H1 (cell line): ENCODE results near the gene PPP2R3B. TPM values are rescaled to one million over a fixed set of nuclear protein-coding genes. Genes with fewer than 3 reads are reported as not detected.

Source experiments
- CTCF ChIA-PET: fragments of 300-600 bp; sonication (Branson Sonifier 250); formaldehyde crosslinking; loops from one replicate; lab custom pipeline; 2021; ENCODE audit not compliant: partially characterized antibody; lab: Charles Lee
- POLR2A ChIA-PET: fragments of 300-600 bp; sonication (Branson Sonifier 250); formaldehyde crosslinking; loops from one replicate; lab custom pipeline; 2021; ENCODE audit warnings: inconsistent platforms; ENCODE audit not compliant: partially characterized antibody; lab: Charles Lee
- DNase-seq, 2 experiments: peaks; one replicate each; pipeline versions ENCODE4 v3.0.0 to v3.0.0-alpha.2; 2010 to 2022; ENCODE audit warnings: low spot score in 2 of 2, low read depth in 1 of 2, mixed read lengths in 1 of 2
- FAIRE-seq: peaks from 2 replicates; lab custom pipeline; 2011; peaks lifted over from hg19 to GRCh38; lab: Jason Lieb, UNC
- H2AFZ ChIP-seq: 2 replicates; pipeline ENCODE4 v1.8.1; 2012; ENCODE audit warnings: low read length, inconsistent platforms
- H2AK5ac ChIP-seq: 2 replicates; pipeline ENCODE4 v1.6.1; 2013; ENCODE audit warnings: low read depth, low read length
- H2BK120ac ChIP-seq: replicated peaks from 2 replicates; pipeline ENCODE3; 2013; ENCODE audit warnings: low read depth, low read length, inconsistent platforms
- H2BK12ac ChIP-seq: 2 replicates; pipeline ENCODE4 v1.6.1; 2013; ENCODE audit warnings: low read depth, low read length
- H2BK15ac ChIP-seq: 2 replicates; pipeline ENCODE4 v1.6.1; 2013; ENCODE audit warnings: low read length
- H2BK20ac ChIP-seq: 2 replicates; pipeline ENCODE4 v1.6.1; 2013; ENCODE audit warnings: low read length
- H2BK5ac ChIP-seq: 2 replicates; pipeline ENCODE4 v1.6.1; 2013; ENCODE audit warnings: low read depth, low read length
- H3K14ac ChIP-seq: 2 replicates; pipeline ENCODE4 v1.6.1; 2013; ENCODE audit warnings: inconsistent platforms; ENCODE audit not compliant: insufficient read length
- H3K18ac ChIP-seq: 2 replicates; pipeline ENCODE4 v1.6.1; 2013; ENCODE audit warnings: low read length; ENCODE audit errors: extremely low read depth
- H3K23ac ChIP-seq: 2 replicates; pipeline ENCODE4 v1.6.1; 2013; ENCODE audit warnings: inconsistent platforms; ENCODE audit not compliant: insufficient read length
- H3K23me2 ChIP-seq: 2 replicates; pipeline ENCODE4 v1.6.1; 2013; ENCODE audit warnings: low read depth, low read length
- H3K27ac ChIP-seq: 2 replicates; pipeline ENCODE4 v1.6.1; 2011; ENCODE audit warnings: low read depth, low read length, inconsistent platforms
- H3K27me3 ChIP-seq, 4 experiments: replicated peaks in 1 of 4; 1 replicate in 1 of 4; 2 replicates in 3 of 4; pipeline versions ENCODE4 v1.6.1 to v1.8.1; 2011 to 2013; ENCODE audit warnings: low read length in 3 of 4, mild to moderate bottlenecking in 3 of 4, inconsistent platforms in 2 of 4, mixed read lengths in 2 of 4, moderate library complexity in 1 of 4; ENCODE audit not compliant: control insufficient read depth in 3 of 4, insufficient read depth in 3 of 4; ENCODE audit errors: extremely low read depth in 1 of 4
- H3K36me3 ChIP-seq, 4 experiments: 2 replicates each; pipeline versions ENCODE4 v1.6.1 to v1.8.1; 2011 to 2013; ENCODE audit warnings: mild to moderate bottlenecking in 4 of 4, low read length in 3 of 4, moderate library complexity in 2 of 4, control low read depth in 1 of 4, inconsistent platforms in 1 of 4; ENCODE audit not compliant: insufficient read depth in 4 of 4, control insufficient read depth in 2 of 4
- H3K4ac ChIP-seq: replicated peaks from 2 replicates; pipeline ENCODE3; 2013; ENCODE audit warnings: low read length, low read depth, mixed read lengths, inconsistent platforms; ENCODE audit not compliant: insufficient read length
- H3K4me1 ChIP-seq, 4 experiments: replicated peaks in 1 of 4; 1 replicate in 1 of 4; 2 replicates in 3 of 4; pipeline versions ENCODE4 v1.6.1 to v1.8.1; 2011 to 2013; ENCODE audit warnings: low read length in 3 of 4, inconsistent platforms in 2 of 4, mixed read lengths in 1 of 4; ENCODE audit not compliant: insufficient read depth in 4 of 4, control insufficient read depth in 3 of 4
- H3K4me2 ChIP-seq, 2 experiments: 2 replicates each; pipeline versions ENCODE4 v1.6.1 to v1.8.1; 2011 to 2013; ENCODE audit warnings: low read depth in 2 of 2, low read length in 2 of 2, control low read depth in 1 of 2, inconsistent platforms in 1 of 2, mild to moderate bottlenecking in 1 of 2; ENCODE audit not compliant: insufficient read depth in 1 of 2
- H3K4me3 ChIP-seq, 4 experiments: fragments of 200-600, 300-600 bp in 1 of 4; sonication (generic), shearing (Covaris generic), sonication (Bioruptor Twin) in 1 of 4; 2 replicates each; pipeline versions ENCODE4 v1.5.1 to v1.8.1; 2011 to 2016; ENCODE audit warnings: low read length in 4 of 4, low read depth in 3 of 4, control low read depth in 2 of 4, inconsistent platforms in 2 of 4, mild to moderate bottlenecking in 2 of 4, mixed read lengths in 1 of 4, moderate library complexity in 1 of 4; ENCODE audit not compliant: insufficient read depth in 2 of 4; ENCODE audit errors: extremely low read depth in 1 of 4
- H3K56ac ChIP-seq: replicated peaks from 2 replicates; pipeline ENCODE3; 2013; ENCODE audit warnings: low read depth, mild to moderate bottlenecking, mixed read lengths, low read length, inconsistent platforms; ENCODE audit not compliant: insufficient read length
- H3K79me1 ChIP-seq: 2 replicates; pipeline ENCODE4 v1.6.1; 2013; ENCODE audit warnings: low read depth, low read length, control low read depth
- H3K79me2 ChIP-seq, 2 experiments: 2 replicates each; pipeline versions ENCODE4 v1.6.1 to v1.8.1; 2012 to 2013; ENCODE audit warnings: low read length in 2 of 2, mild to moderate bottlenecking in 2 of 2, inconsistent platforms in 1 of 2; ENCODE audit not compliant: insufficient read depth in 2 of 2, control insufficient read depth in 1 of 2
- H3K9ac ChIP-seq, 4 experiments: replicated peaks in 1 of 4; 1 replicate in 1 of 4; 2 replicates in 3 of 4; pipeline versions ENCODE4 v1.6.1 to v1.8.1; 2011 to 2013; ENCODE audit warnings: low read depth in 3 of 4, low read length in 3 of 4, control low read depth in 2 of 4, mild to moderate bottlenecking in 2 of 4, moderate library complexity in 2 of 4, inconsistent platforms in 1 of 4; ENCODE audit errors: extremely low read depth in 1 of 4
- H3K9me3 ChIP-seq, 2 experiments: 2 replicates each; pipeline versions ENCODE4 v1.6.1 to v1.8.1; 2012 to 2013; ENCODE audit warnings: mild to moderate bottlenecking in 2 of 2, moderate library complexity in 2 of 2, control low read depth in 1 of 2, inconsistent platforms in 1 of 2, low read depth in 1 of 2, low read length in 1 of 2, mixed read lengths in 1 of 2; ENCODE audit not compliant: insufficient read depth in 2 of 2
- H4K20me1 ChIP-seq, 2 experiments: replicated peaks in 1 of 2; 2 replicates each; pipeline versions ENCODE3 to v1.8.1; 2011 to 2013; ENCODE audit warnings: inconsistent platforms in 2 of 2, low read length in 2 of 2, mild to moderate bottlenecking in 1 of 2; ENCODE audit not compliant: insufficient read depth in 2 of 2, control insufficient read depth in 1 of 2
- H4K5ac ChIP-seq: 2 replicates; pipeline ENCODE4 v1.6.1; 2013; ENCODE audit warnings: low read length, low read depth, mixed read lengths, inconsistent platforms; ENCODE audit not compliant: insufficient read length
- H4K8ac ChIP-seq: 2 replicates; pipeline ENCODE4 v1.8.0; 2013; ENCODE audit warnings: mild to moderate bottlenecking, moderate library complexity, low read length, inconsistent platforms; ENCODE audit not compliant: insufficient read depth; ENCODE audit errors: extremely low read depth
- H4K91ac ChIP-seq: replicated peaks from 2 replicates; pipeline ENCODE3; 2013; ENCODE audit warnings: low read length, mixed read lengths, inconsistent platforms; ENCODE audit not compliant: insufficient read length
- KDM1A ChIP-seq: fragments of 200-600, 300-600 bp; sonication (generic); IDR thresholded peaks from 2 replicates; pipeline ENCODE4 v1.7.1; 2016; ENCODE audit warnings: mild to moderate bottlenecking, low read length, borderline replicate concordance
- NRF1 ChIP-seq: IDR thresholded peaks from 2 replicates; pipeline ENCODE4 v1.6.1; 2011; ENCODE audit warnings: mild to moderate bottlenecking, low read depth, low read length, improper control_type of control experiment
- POU5F1 ChIP-seq: IDR thresholded peaks from 2 replicates; pipeline ENCODE4 v1.6.1; 2011; ENCODE audit warnings: low read depth, mild to moderate bottlenecking, low read length, moderate library complexity
- SP4 ChIP-seq: IDR thresholded peaks from 2 replicates; pipeline ENCODE4 v1.6.1; 2012; ENCODE audit warnings: low read length, inconsistent platforms
- TAF1 ChIP-seq: IDR thresholded peaks from 2 replicates; pipeline ENCODE4 v1.6.1; 2011; ENCODE audit warnings: mild to moderate bottlenecking, low read depth, low read length
- TCF12 ChIP-seq: IDR thresholded peaks from 2 replicates; pipeline ENCODE4 v1.6.1; 2011; ENCODE audit warnings: low read depth, mild to moderate bottlenecking, low read length
- WGBS, 2 experiments: shearing (Covaris generic) in 1 of 2; methylation state at CpG; one replicate each; pipeline versions ENCODE4 v1.1.6 to v1.1.7; 2013 to 2015; ENCODE audit warnings: low lambda C conversion rate in 2 of 2, mixed read lengths in 2 of 2, inconsistent platforms in 1 of 2, low coverage in 1 of 2, missing lambda C conversion rate in 1 of 2; ENCODE audit not compliant: insufficient replicate concordance in 2 of 2, insufficient coverage in 1 of 2, insufficient read length in 1 of 2; ENCODE audit errors: extremely low coverage in 1 of 2, missing lambda C conversion rate in 1 of 2; 5-methylcytosine and 5-hydroxymethylcytosine counted together
- polyA plus RNA-seq, 7 experiments: library from polyadenylated mRNA; depleted of rRNA in 3 of 7; stranded (reverse) in 5 of 7; unstranded in 2 of 7; fragments of >200 nt in 5 of 7; fragments of 200-250 nt in 2 of 7; gene quantifications; 1 replicate in 5 of 7; 2 replicates in 1 of 7; 4 replicates in 1 of 7; pipeline versions ENCODE4 v1.2.1 to v1.2.3, GENCODE V29; 2011 to 2013; ENCODE audit warnings: missing spikeins in 2 of 7, mixed read lengths in 2 of 7
- total RNA-seq: library from RNA; stranded (reverse); fragmentation: NEBNext Ultra II Directional; extraction: Animal tissue kit (Norgen Biotek cat#: 25700); gene quantifications from 2 replicates; pipeline ENCODE4 v1.2.1, GENCODE V29; 2021
- TF ChIP-seq, protein P1 (sequence below): IDR thresholded peaks from 2 replicates; pipeline ENCODE4 v1.6.1; 2011; ENCODE audit warnings: low read depth, mild to moderate bottlenecking, low read length; ENCODE audit not compliant: insufficient read depth
- TF ChIP-seq, protein P2 (sequence below): IDR thresholded peaks from 2 replicates; pipeline ENCODE4 v1.6.1; 2012; ENCODE audit warnings: inconsistent platforms

Gene PPP2R3B
- total and polyA plus RNA-seq, 2 of the 8 experiments (the other 6 are each of a cell fraction or from before 2014, with no cell fraction given) = 47.6 to 86.7 TPM

DNA sequence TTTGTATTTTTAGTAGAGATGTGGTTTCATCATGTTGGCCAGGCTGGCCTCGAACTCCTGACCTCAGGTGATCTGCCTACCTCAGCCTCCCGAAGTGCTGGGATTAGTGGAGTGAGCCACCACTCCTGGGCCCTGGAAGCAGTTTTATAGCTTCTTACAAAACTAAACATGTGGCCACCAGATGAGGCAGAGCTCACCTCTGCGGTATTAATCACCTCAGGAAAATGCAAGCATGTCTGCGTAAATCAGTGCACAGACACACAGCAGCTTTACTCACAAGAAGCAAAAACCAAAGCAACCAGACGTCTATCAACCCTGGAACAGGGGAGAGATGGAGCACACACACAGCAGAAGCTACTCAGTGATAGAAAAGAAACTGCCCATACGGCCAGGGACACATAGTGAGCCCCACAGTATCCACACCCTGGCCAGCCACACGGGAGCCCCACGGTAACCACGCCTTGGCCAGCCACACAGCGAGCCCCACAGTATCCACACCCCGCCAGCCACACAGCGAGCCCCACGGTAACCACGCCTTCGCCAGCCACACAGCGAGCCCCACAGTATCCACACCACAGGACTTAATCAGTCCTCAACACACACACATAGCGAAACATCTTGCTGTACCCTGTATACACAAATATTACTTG is 30.2 kb downstream of the PPP2R3B start:
- no peak for TF ChIP-seq SP4
- no peak for TF ChIP-seq NRF1
- no peak for TF ChIP-seq TCF12
- no peak for TF ChIP-seq KDM1A
- TF ChIP-seq, protein P1, sequence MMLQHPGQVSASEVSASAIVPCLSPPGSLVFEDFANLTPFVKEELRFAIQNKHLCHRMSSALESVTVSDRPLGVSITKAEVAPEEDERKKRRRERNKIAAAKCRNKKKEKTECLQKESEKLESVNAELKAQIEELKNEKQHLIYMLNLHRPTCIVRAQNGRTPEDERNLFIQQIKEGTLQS = no peak
- TF ChIP-seq TAF1 = no peak
- TF ChIP-seq, protein P2, sequence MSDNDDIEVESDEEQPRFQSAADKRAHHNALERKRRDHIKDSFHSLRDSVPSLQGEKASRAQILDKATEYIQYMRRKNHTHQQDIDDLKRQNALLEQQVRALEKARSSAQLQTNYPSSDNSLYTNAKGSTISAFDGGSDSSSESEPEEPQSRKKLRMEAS = no peak
- no peak for TF ChIP-seq POU5F1
- Histone ChIP-seq H4K91ac (no peak overlapping the region), H3K56ac (no peak overlapping the region), H3K18ac (no peak overlapping the region), H3K4me1 (no peaks in the 10 kb centered on the region), H2BK5ac (no peak overlapping the region), H3K23me2 (no peaks in the 10 kb centered on the region), H3K4ac (no peak overlapping the region), H2BK15ac (no peak overlapping the region), H3K4me2 (no peak overlapping the region), H4K20me1 (peaks cover 8 to 20% of the 10 kb centered on the region in 2 experiments), H3K36me3 (peaks cover 4 to 35% (median 16%) of the 10 kb centered on the region in 4 experiments; a peak in 6 of 8 replicates), H3K79me2 (peaks cover 0 to 62% of the 10 kb centered on the region in 2 experiments; a peak in 2 of 4 replicates), H3K9me3 (peaks cover 0 to 4% of the 10 kb centered on the region in 2 experiments; a peak in 1 of 4 replicates), H2BK12ac (no peak overlapping the region), H3K14ac (no peak overlapping the region), H4K5ac (no peak overlapping the region), H3K9ac (no peak overlapping the region), H3K23ac (no peak overlapping the region), H3K79me1 (peaks cover 8% of the 10 kb centered on the region), H4K8ac (no peak overlapping the region), H2AK5ac (no peak overlapping the region), H2BK20ac (no peak overlapping the region), H2AFZ (no peak overlapping the region), H3K27me3 (no peaks in the 10 kb centered on the region), H3K27ac (no peak overlapping the region), H3K4me3 (no peak overlapping the region), H2BK120ac (no peak overlapping the region)
- WGBS, 2 experiments = 91% methylated on average over 17 of the region's 17 CpGs; no CpG with 5 or more reads in 1 of the 2 experiments
- ChIA-PET POLR2A (no interaction called here), CTCF (no interaction called here)
- FAIRE-seq (no peak), DNase-seq (no peak)
